ENCODE data around the gene MRPS23. TPM values are rescaled to one million over a fixed set of nuclear protein-coding genes. Genes with fewer than 3 reads are reported as not detected.

Gene MRPS23
- total and polyA plus RNA-seq, 2 of the 8 experiments (the other 6 are each of a cell fraction or from before 2014, with no cell fraction given), result 38.6 to 60.4 TPM

DNA sequence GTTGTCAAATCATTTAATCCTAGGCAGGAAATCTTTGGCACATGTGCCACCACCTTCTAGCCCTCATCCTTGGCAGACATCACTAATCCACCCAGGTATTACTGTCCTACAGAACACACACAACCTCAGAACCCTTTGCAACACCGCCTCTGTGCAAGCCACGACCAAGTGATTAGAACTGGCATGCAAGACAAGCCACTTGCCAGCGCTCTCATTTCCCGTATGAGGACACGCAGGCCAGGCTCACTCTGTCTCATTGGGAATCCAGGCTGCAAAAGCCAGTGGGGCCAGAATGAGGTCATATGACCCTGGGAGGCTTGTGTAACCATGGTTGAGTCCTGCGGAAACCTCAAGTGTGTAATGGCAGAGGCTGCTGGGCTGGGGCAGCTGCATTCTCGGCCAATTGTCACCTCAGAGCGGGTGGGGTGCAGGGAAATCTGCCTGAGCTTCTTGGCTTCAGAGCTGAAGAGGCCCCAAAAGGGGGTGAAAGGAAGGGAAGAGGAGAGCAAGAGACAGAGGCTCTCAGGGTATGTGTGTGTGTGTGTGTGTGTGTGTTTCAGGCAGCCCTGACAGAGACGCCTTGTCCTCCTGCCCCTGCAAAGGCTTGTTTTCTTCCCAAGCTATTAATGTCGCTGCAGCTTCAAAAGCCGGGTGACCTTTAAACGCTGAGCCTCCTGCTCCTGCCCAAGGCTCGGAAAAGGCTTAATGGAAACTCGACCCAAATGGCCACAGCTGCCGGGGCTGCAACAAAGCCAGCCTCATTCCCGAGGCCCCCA lies 43.2 kb upstream of the MRPS23 start (continued):
- TF ChIP-seq GABPA (IDR thresholded peaks at IDR 0.05; ENCODE audit: borderline replicate concordance, insufficient read depth, low read length), result no peak
- TF ChIP-seq, protein P1, sequence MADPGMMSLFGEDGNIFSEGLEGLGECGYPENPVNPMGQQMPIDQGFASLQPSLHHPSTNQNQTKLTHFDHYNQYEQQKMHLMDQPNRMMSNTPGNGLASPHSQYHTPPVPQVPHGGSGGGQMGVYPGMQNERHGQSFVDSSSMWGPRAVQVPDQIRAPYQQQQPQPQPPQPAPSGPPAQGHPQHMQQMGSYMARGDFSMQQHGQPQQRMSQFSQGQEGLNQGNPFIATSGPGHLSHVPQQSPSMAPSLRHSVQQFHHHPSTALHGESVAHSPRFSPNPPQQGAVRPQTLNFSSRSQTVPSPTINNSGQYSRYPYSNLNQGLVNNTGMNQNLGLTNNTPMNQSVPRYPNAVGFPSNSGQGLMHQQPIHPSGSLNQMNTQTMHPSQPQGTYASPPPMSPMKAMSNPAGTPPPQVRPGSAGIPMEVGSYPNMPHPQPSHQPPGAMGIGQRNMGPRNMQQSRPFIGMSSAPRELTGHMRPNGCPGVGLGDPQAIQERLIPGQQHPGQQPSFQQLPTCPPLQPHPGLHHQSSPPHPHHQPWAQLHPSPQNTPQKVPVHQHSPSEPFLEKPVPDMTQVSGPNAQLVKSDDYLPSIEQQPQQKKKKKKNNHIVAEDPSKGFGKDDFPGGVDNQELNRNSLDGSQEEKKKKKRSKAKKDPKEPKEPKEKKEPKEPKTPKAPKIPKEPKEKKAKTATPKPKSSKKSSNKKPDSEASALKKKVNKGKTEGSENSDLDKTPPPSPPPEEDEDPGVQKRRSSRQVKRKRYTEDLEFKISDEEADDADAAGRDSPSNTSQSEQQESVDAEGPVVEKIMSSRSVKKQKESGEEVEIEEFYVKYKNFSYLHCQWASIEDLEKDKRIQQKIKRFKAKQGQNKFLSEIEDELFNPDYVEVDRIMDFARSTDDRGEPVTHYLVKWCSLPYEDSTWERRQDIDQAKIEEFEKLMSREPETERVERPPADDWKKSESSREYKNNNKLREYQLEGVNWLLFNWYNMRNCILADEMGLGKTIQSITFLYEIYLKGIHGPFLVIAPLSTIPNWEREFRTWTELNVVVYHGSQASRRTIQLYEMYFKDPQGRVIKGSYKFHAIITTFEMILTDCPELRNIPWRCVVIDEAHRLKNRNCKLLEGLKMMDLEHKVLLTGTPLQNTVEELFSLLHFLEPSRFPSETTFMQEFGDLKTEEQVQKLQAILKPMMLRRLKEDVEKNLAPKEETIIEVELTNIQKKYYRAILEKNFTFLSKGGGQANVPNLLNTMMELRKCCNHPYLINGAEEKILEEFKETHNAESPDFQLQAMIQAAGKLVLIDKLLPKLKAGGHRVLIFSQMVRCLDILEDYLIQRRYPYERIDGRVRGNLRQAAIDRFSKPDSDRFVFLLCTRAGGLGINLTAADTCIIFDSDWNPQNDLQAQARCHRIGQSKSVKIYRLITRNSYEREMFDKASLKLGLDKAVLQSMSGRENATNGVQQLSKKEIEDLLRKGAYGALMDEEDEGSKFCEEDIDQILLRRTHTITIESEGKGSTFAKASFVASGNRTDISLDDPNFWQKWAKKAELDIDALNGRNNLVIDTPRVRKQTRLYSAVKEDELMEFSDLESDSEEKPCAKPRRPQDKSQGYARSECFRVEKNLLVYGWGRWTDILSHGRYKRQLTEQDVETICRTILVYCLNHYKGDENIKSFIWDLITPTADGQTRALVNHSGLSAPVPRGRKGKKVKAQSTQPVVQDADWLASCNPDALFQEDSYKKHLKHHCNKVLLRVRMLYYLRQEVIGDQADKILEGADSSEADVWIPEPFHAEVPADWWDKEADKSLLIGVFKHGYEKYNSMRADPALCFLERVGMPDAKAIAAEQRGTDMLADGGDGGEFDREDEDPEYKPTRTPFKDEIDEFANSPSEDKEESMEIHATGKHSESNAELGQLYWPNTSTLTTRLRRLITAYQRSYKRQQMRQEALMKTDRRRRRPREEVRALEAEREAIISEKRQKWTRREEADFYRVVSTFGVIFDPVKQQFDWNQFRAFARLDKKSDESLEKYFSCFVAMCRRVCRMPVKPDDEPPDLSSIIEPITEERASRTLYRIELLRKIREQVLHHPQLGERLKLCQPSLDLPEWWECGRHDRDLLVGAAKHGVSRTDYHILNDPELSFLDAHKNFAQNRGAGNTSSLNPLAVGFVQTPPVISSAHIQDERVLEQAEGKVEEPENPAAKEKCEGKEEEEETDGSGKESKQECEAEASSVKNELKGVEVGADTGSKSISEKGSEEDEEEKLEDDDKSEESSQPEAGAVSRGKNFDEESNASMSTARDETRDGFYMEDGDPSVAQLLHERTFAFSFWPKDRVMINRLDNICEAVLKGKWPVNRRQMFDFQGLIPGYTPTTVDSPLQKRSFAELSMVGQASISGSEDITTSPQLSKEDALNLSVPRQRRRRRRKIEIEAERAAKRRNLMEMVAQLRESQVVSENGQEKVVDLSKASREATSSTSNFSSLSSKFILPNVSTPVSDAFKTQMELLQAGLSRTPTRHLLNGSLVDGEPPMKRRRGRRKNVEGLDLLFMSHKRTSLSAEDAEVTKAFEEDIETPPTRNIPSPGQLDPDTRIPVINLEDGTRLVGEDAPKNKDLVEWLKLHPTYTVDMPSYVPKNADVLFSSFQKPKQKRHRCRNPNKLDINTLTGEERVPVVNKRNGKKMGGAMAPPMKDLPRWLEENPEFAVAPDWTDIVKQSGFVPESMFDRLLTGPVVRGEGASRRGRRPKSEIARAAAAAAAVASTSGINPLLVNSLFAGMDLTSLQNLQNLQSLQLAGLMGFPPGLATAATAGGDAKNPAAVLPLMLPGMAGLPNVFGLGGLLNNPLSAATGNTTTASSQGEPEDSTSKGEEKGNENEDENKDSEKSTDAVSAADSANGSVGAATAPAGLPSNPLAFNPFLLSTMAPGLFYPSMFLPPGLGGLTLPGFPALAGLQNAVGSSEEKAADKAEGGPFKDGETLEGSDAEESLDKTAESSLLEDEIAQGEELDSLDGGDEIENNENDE (IDR thresholded peaks at IDR 0.05; ENCODE audit: insufficient replicate concordance, low read length), result no peak
- TF ChIP-seq ASH2L (IDR thresholded peaks at IDR 0.05; ENCODE audit: low read length), result peak; percentile 76
- TF ChIP-seq RAD21 (IDR thresholded peaks at IDR 0.05 in 1 of 2, conservative IDR thresholded peaks at IDR 0.05 in 1 of 2; ENCODE audit: low read depth in 2 of 2, low read length in 2 of 2), result no peak
- no peak for TF ChIP-seq GTF2F1 (IDR thresholded peaks at IDR 0.05; ENCODE audit: borderline replicate concordance, low read depth, low read length)
- TF ChIP-seq BCL11A (IDR thresholded peaks at IDR 0.05; ENCODE audit: low read depth in 2 of 2, low read length in 2 of 2), result no peak
- no peak for TF ChIP-seq MAFK (IDR thresholded peaks at IDR 0.05; ENCODE audit: low read depth, low read length)
- no peak for TF ChIP-seq RXRA (IDR thresholded peaks at IDR 0.05; ENCODE audit: insufficient read depth, low read depth, low read length)
- TF ChIP-seq POLR2A (IDR thresholded peaks at IDR 0.05; ENCODE audit: control extremely low read depth in 1 of 2, low read depth in 2 of 2, low read length in 2 of 2), result no peak
- TF ChIP-seq KDM1A (IDR thresholded peaks at IDR 0.05; ENCODE audit: borderline replicate concordance, low read length), result no peak
